GM21360 (cell line): ENCODE measurements around the gene IMMP2L.
A peak's percentile ranks its signal among the peaks of the same experiment; 100 is the strongest.

Experiments used
- ATAC-seq: cut with Tn5 transposase; IDR thresholded peaks from one replicate; pipeline ENCODE4 v1.9.1; 2021; ENCODE audit warnings: mild to moderate bottlenecking, moderate library complexity; ENCODE audit not compliant: unreplicated experiment

The IMMP2L gene

DNA sequence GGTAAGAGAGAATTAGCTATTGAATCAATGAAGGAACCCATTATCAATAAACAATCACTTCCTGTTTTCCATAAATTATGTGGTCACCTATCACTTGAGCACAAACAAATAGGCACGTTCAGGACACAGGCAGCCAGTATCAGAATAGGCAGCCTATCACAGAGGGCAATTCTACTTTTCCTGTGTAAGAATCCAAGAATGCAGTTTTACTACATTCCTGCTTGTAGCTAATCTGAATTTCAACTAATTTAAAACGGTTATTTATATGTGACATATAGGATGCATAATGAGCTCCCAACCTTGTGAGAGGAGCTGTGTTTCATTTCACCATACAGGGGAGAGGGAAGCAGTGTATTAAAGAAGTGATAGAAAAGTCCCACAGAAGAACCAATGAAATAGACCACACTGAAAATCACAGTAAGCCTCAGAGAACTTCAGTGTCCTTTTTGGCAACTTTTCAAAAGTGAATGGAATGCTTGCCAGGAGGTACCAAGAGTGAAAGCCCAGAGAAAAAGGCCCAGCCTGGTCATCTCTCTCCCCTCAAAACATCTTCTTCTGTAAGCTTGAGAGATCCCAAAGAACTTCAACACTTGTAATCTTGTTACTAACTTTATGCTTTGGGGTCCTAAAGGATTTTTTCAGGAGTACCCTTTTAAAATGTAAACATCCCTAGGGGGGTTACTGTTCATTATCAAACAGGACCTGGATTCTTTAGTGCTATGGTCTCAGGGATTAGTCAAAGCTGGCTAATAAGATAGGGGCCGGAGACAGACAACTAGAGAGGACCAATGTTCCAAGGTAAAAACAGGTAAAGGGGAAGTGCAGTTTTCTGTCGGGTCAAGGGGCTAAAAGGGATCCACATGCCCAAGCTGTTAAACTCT lies 1.3 kb downstream of the IMMP2L start:
- ATAC-seq, result no peak

DNA sequence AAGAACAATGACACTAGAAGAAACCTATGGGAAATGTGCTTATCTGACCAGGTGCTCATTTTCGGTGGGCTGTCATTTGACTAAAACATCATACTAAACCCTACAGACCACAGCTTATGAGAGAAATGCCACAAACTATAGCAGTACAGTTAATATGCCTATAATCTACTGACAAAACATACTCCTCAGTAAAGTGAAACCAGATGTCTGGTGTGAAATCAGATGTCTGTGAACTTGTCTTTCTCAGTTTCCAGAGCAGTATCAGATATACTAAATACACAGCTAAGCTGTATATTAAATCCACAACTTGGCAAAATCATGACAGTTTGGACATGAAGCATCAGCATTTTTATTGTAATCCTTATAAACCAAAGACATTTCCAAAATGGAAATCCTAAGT lies 3.3 kb downstream of the IMMP2L start:
- ATAC-seq, result peak; percentile 70

DNA sequence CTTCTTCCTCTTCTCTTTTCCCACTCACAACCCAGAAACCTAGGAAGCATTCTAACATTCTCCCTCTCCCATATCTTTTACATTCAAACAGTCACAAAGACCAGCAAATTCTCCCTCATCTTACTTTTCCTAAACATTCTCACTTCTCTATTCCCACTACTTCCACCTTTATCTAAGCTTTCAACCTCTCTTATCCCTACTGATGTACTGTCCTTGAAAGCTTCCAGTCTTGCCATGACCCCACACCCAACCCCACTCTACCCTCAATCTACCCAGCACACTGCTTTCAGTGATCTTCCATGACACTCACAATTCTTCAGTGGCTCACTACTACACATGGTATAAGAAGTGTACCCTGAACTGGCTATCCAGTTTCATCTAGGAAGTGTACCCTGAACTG lies 5.3 kb downstream of the IMMP2L start:
- no peak for ATAC-seq

DNA sequence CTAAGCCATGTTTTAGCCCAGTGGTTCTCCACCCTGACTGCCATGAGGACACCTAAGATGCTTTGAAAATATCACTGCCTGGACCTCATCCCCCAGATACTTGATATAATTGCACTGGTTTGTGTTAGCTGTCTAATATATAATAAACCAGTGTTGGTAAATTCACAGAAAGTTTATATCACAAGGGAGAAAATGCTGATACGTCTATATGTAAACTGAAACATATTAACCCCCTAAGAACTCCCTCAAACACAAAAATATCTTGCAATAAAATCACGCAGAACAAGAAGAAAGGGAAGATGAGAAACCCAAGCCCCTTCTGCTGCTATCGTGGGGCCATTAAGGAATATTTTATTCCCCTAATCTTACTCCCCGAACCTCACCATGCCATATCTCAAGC lies 8.2 kb downstream of the IMMP2L start:
- no peak for ATAC-seq

DNA sequence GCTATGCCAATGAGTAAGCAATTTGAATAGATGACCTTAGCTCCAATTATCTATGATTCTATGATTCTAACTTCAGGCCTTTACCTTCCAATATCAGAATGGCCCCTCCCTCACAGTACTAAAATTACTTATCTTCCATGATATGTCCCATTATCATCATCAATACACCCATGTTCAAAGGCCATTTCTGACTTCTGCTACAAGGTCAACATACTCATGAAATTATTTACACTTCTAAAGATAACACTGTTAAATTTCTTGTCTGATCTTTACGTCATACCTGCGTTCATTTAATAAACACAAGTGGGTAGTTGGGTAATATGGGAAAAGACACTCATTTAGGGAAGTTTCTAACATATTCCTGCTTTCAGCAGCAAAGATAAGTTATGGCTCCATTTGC lies 21.2 kb downstream of the IMMP2L start:
- ATAC-seq, result no peak

DNA sequence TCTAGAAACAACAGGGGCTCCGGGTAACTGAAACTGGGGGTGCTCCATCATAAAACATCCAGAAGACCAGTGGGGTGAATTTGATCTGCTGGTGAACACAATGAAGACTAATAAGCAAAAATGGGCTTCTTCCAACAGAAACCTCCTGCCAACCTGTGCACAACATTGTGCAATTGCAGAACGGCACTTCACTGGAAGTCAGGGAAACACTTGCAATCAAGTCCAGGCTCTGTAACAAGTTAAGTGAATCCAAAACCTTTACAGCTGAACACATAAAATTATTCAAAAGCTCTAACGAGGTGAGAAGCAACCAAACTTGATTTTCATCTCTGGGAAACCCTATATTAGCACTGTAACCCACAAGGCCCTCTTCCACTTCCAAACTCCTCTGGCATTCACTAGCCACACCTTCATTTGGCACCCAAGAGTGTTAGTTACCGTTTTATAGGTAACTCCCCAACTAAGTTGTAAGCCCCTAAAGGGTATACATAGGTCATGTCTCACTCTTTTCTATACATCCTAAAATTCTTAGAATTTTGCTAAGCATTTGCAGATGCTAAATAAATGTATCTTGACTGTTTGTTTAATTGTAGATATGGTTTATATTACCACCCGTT lies 22.0 kb downstream of the IMMP2L start:
- ATAC-seq, result no peak

DNA sequence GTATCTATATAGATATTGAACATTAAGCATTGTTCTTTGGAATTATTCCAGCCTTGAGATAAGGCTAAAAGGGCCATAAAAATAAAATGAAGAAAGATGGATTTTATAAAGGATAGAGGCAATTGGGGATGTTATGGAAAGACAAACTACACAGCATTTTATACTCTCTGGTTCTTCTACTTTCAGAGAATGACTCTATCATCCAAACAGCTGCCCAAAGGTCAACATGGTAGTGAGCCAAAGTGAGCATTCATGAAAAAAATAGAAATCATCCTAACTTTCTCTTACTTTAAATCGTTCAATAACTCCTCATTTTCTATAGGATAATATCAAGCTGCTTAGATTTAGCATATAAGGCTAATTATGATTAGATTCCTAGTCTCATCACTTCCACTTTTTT lies 25.2 kb downstream of the IMMP2L start:
- no peak for ATAC-seq

DNA sequence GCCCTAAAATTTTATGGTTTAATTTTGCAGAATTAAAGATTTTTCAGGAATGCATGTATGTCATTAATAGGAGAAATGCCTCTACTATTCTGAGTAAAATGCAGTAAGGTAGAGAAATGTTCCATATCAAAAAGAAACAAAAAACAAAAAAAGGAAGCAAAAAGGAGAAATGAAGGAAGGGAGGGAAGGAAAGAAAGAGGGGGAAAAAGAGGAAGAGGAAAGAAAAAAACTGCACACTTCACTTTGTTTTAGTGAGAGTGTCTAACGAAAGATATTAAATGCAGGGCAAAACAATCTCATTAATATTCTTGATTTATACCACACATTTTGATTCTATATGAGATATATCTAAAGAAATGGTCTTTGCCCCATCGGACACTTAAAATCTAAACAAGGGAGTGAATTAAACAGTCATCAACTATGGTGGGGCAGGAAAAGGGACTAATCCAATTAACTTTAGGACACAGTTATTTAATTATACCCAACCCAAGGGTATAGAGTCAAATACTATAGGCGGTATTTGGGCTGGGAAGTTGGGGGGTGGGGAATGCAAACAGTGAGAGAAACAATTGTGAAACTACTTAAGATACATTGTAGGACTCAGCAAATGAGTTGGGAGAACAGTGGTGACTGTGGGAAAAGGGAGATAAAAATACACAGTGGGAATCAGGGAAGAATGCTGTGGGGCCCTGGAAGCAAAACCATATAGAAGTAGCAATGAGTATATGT lies 27.0 kb downstream of the IMMP2L start:
- no peak for ATAC-seq

DNA sequence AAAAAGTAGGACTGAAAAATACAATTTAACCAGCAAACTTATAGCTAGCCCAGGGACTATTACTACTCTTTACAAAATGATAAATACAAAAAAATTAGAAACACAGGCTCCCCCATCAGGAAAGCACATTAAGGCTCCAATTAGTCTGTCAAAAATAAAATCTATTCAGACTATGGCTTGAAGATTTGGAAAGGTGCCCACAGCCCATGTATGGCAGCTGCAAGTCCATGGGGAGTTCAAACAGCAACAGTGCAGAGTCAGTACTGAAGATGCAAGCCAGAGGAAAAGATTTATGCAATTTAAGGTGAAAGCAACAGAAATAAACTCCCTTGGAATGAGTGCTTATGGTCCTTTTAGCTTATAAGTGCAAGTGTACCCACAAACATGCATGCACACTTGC lies 29.7 kb downstream of the IMMP2L start:
- ATAC-seq, result no peak

DNA sequence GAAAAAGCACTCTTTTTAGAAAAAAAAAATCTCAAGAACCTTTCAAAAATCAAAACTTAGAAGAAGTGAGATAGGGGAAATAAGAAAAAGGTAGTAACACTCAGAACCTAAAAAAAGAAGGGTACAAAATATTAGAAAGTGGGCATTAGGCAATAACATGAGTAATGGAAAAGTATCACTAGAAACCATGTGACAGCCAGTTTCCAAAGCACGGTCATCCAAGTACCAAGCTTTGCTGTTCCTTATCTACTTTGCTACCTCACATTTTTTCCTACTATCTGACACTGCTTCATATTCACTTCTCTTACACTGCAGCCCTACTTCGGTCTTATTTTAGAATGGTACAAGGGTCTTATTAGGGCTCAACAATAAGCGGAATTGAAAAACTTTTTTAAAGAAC lies 30.3 kb downstream of the IMMP2L start:
- no peak for ATAC-seq

DNA sequence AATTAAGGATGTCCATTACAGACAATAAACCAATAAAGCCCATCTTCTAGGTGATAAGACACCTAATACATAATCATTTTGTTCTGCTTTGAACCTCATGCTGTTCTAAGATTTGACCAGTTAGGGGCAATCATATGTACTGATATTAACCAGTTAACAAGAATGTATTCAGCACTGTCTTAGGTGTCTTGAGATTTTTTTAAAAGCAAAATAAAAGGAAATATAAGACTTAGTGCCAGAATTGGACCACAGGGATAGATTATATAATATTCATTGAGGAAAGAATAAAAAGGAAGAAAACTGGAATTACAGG lies 32.0 kb downstream of the IMMP2L start:
- no peak for ATAC-seq

DNA sequence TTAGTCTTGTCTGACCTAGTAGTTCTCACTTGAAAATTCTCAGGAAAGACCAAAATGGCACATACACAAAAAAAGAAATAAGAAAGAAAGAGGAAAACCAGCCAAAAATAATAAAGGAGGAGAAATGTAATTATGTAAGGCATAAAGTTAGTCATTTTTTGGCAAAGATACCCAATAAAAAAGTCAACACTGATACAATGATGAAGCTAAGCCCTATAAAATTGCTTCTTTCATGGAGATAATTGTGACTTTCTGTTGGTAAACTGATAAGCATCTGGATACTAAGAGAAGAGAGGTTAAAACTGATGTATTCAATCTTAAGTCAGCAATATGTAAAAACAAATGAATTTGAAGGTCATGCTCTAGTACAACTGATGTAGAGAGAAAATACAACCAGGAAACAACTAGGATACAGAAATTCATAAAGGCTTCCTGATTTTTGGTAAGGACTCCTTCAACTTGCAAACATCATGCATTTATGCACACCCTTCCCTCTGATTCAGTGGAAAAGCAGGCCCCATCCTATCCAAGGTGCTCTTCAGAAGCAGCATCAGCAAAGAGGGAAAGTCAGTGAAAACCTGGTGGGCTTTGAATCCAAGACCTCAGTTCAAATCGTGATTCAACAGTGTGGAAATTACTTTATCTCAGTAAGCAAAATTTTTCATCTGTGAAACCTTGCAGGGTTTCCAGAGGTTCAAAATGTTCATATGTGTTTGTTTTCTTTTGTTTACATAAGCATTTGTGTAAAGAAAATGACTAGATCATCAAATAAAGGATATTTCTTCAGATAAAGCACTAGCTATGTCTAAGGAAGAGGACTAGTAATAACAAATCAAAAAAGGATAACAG lies 32.6 kb downstream of the IMMP2L start:
- no peak for ATAC-seq

DNA sequence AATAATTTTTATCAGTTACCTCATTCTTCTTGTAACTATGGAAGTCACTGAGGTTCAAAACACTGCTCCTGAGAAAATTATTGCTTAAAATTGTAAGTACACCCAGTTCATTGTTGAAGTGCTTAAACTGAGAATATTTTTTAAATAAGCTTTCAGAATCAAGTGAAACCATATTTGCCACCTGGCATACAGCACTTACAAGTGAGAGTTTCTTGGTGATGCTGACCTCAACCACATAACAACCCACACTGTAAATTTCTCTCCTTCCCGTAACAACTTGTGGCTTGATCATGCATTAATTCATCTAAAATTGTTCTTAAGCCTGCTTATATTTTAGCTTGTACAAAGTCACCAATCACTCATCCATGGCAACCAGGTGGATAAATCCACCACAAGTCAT lies 34.0 kb downstream of the IMMP2L start:
- peak; percentile 59 for ATAC-seq

DNA sequence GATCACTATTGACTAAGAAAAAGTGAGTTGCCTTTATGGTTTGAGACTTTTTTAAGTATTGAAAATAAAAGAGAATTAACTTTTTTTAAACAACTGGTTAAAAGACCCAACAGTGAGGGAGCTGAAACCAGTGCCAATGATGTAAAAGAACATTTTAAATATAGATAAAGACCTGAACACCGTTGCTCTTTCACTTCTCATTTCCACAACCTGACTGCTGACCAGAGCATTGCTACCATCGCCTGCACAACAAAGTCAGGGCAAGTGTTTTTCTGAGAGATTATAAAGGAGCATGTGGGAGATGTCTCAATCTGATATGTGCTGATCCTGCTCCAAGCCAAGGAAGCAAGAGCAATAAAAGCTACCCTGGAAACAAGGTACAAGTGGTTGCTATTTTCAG lies 34.7 kb downstream of the IMMP2L start:
- peak; percentile 73 for ATAC-seq

DNA sequence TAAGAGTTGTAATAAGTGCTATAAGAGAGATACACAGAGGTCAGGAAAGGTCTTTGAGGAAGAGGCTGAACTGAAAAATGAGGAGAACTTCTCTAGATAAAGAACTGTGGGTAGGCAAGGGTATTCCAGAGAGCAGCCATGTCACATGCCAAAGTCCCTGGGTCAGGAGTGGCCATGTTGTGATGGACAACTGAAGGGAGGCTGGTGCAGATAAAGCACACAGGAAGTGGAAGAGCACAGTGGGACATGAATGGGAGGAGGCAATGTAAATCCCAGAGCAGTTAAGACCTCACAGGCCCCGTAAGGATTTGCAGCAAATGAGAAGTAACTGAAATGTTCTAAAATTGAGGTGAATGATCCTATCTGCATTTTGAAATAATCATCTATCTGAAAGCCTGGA lies 37.2 kb downstream of the IMMP2L start:
- ATAC-seq, result no peak

DNA sequence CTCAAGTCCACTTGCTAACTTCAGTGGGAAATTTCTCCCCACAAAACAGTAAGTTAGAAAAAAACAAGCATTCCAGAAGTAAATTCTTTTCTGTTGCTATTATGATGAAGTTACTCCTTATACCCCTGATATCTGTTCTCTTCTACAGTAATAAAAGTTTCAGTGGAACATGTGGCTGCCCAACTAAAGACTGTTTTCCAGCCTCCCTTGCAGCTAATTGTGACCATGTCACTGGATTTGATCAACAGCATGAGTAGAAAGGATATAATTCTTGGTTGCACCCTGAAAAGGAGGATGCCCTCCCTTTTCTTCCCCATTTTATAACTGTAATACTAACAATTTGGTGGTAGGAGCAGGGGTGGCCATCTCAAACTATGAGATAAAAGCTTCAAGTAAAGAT lies 40.6 kb downstream of the IMMP2L start:
- ATAC-seq, result no peak

DNA sequence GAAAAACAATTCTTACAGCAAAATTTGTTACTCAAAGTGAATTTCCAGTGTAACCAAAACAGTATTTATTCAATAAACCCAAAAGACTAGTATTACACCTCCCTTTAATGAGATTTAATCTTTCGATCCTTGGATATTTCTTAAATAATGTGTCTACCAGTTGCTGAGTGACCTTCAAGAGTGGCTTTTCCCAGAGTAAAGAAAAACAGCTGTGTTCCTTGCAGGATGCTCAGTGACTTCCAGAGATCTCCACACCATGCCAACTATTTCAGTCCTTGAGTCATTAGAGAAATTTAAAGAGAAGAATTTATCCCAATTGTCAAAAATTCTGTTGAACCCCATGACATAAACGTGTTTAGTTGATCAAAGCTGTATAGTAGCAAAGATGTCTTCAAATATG lies 44.0 kb downstream of the IMMP2L start:
- no peak for ATAC-seq

DNA sequence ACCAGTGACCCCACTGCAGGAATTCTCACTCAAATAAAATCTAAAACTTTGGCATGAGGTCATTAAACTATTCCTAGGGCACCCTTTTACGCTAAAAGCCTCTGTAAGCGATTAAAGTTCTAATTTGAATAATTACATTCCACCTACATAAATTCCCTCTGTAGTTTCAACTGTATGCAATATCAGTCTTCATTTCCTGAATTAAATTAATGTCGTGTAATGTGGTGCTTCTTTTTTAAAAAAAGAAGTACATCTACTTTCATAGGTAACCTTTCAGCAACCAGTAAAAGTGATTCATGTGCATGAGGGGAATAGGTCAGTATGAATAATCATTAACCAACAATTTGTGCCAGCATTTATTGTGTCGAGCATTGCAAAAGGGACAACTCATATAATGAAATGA lies 44.7 kb downstream of the IMMP2L start:
- ATAC-seq, result no peak

DNA sequence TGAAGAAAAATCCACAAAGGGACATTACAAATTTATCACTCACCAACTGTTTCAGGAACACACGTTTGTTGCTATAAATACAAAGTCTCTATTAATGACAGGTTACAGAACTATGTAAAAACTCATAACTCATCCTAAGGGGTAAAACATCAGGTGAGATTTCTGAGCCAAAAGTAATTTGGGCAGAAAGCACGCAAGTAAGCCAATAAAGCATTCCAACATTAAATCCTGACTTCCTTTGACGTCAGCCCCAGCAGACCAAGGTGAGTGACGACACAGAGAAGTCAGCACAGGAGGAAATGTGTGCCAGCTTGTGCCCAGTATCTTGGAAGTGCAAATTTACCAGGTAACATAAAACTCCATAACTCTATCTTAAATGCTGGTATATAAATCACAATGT lies 45.7 kb downstream of the IMMP2L start:
- ATAC-seq, result no peak

DNA sequence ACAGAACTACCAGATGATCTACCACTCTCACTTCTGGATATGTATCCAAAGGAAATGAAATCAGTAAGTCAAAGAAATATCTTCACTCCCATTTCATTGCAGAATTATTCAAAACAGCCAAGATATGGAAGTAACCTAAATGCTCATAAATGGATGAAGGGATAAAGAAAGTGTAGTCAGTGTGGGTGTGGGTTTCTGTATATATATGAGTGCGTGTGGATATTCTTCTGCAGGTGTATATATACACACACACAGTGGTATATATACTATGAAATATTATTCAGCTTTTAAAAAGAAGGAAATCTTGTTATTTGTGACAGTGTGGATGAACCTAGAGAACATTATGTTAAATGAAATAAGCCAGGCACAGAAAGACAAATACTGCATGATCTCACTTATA lies 48.7 kb downstream of the IMMP2L start:
- no peak for ATAC-seq

DNA sequence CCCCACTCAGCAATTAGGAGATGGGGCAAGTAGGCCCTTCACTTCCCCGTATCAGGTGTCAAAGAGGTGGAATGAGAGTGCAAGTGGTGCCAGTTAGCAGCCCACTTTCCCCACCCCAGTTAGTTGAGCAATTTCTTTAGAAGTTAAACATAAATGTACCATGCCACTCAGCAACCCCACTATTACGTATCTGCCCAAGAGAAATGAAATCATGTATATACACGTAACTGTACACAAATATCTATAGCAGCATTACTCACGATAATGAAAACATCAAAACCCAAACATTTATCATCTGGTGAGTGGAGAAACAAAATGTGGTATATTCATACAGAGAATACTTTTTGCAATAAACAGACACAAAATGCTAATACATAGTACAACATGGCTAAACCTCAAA lies 50.4 kb downstream of the IMMP2L start:
- no peak for ATAC-seq
